SKM-1 (cell line): ENCODE measurements around the gene SDCBP2.

Experiments
- DNase-seq: peaks from one replicate; lab custom pipeline; 2025; ENCODE audit not compliant: unreplicated experiment; lab: John Stamatoyannopoulos, UW

Gene SDCBP2

DNA sequence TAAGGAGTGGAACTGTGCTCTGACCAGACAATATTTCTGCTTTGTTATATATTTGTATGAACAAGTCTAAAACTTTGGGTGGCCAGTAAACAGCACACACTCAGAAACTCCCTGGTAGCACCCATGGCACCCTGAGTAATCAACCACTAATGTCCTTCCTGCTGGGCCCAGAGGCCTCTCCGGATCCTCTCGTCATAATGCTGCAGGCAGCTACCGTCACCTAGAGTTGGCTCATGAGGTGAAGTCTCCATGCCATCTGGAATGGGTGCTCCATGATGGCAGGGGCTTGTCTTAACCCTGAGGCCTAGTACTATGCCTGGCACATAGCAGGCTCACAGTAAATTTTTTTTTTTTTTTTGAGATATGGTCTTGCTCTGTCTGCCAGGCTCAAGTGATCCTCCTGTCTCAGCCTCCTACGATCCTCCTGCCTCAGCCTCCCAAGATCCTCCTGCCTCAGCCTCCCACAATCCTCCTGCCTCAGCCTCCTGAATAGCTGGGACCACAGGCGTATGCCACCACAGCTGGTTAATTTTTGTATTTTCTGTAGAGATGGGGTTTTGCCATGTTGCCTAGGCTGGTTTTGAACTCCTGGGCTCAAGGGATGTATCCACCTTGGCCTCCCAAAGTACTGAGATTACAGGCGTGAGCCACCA, 3.0 kb upstream of the SDCBP2 start:
- no peak for DNase-seq

GRCh38 chr20:1331101-1331500, 2.2 kb upstream of the SDCBP2 start:
- DNase-seq: no peak

DNA sequence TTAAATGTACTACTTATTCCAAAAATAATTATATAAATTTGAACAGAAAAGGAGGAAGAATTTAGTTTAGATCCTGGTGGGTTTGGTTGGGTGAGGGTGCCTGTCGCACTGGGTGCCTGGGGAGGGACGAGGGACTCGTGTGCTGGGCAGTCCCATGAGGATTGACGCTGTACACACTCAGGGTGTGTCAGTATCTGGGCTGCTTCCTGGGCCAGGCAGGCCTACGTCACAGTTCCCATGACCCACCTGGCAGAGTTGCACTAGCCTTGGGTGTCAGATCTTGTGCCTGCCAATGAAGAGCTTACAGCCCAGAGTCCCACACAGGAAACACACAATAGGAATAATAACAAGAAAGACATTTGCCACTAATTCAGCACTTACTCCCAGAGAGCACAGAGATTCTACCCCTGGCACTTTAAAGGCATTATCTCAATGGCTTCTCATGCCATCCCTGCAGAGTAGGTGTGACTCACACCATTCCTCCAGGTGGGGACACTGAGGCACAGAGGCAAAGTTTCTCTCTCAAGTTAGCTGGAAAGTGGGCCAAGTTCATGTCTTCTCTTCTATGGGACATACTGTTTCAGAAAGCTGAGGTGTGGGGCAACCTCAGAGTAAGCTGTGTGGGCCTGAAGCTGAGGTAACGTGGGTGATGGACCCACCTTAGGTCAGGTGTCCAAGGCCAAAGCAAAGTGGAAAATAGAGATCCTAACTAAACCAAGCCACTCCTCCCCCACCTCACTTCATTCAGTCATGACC, 1.3 kb upstream of the SDCBP2 start:
- DNase-seq: no peak

GRCh38 chr20:1327827-1328679, 886 bp downstream of the SDCBP2 start:
- no peak for DNase-seq

GRCh38 chr20:1327241-1327653, 1.7 kb downstream of the SDCBP2 start:
- no peak for DNase-seq

DNA sequence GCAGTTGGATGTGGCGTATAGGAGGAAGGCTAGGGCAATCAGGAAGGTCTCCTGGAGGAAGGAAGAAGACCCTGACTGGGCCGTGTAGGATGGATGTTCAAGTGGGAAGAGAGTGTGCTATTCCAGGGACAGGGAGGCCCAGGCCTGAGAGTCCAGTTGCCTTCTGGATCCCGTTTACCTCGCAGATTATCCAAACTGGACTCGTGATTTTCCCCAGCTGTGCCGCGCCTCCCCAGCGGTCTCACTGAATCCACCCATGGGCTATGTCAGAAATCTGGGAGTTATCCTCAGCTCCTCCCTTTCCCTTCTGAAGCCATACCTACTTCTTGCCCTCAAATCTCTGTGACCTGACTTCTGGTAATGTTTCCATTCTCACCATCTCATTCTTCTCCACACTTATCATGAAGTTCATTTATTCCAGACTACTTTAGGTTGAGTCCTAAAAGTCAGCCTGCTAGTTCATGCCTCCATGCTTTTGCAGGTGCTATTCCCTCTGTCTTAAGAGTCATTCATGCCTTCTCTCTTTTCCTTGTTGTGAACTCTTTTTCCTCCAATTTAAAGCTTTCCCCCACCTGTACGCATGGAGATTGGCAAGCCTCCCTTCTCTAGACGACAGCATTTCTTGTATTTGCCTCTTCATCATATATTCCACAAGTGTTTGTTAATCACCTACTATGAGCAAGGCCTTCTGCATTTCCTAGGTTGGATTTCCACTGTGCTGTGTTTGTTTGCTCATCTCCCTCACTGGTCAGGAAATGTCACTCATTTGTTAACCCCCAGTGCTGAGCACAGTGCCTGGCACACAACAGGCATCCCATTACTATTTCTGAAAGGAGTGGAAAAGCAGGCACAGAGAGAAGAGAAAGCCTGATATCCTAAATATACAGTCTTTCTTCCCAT, 2.7 kb downstream of the SDCBP2 start:
- no peak for DNase-seq

- DNase-seq: peak; percentile 42
Measured at GRCh38 chr20:1325173-1326030, 3.5 kb downstream of the SDCBP2 start.

- DNase-seq: no peak
Measured at GRCh38 chr20:1324598-1325172, 4.3 kb downstream of the SDCBP2 start.

GRCh38 chr20:1323830-1324597, 4.9 kb downstream of the SDCBP2 start:
- DNase-seq: no peak

GRCh38 chr20:1323256-1323655, 5.7 kb downstream of the SDCBP2 start:
- DNase-seq: no peak

DNA sequence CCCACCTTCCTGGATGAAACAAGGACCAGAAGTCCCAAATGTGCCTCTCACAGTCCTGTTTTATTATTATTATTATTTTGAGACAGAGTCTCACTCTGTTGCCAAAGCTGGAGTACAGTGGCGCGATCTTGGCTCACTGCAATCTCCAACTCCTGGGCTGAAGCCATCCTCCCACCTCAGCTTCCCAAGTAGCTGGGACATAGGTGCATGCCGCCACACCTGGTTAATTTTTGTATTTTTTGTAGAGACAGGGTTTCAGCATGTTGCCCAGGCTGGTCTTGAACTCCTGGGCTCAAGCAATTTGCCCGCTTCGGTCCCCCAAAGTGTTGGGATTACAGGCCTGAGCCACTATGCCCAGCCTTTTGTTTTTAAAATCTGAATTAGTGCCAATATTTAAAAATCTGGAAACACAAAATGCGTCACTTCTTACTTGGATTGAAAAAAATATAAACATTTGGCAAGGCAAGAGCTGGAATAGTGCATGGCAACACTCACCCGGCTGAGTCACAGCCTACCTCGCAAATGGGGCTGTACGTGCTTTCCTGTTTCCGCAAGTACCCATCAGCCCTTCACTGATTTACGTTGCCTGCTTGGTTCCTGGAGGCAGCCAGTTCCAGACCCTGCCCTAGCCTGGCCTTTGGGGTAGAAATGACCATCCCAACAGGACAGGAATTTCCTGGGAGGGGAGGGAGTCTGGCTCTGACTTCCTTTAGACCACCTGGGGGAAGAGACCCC, 6.3 kb downstream of the SDCBP2 start:
- no peak for DNase-seq

DNA sequence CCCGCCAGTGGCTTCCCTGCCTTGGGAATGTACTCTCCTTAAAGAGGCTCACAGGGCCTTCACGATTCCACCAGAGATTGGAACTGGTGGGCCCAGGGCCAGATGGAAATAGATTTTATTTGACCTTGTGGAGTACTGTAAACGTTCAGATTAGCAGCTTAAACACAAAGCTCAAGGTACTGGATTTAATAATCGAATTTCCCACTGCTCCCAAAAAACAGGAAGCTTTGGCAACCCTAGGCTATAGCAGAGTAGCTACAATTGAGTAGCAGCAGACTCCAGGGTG, 7.3 kb downstream of the SDCBP2 start:
- DNase-seq: no peak

DNA sequence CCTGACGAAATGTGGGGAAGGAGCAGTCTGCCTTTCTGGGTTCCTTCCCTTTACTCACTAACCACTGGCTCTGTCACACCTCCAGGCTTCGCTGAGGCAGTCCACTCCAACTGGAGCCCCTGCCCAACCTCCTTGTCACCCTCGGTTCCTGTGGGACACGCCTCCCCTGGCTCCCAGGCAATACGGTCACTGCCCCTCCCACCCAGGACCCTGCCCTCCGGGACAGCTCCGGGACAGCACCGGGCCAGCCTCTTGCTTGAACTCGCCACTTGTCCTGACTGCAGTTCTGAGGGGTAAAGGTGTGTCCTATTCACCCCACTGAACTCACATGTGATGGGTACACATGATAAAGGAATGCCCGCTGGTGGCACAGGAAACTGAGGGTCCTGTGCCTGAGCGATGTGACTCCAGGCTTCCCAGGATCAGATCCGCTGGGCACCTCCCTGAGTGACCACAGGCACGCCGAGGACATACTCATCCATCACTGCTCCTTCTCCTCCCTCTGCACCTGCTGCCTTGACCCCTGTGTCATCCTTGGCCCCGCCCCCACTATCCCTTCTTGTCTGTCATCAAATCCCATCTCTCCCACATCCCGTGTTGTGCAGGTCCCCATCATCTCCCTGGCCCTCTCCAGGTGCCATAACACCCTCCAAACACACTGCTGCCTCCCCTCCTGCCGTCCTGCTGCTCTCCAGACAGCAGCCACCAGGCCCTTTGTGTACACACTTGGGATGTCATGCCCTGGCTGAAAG, 7.9 kb downstream of the SDCBP2 start:
- no peak for DNase-seq

- DNase-seq: no peak
Measured at GRCh38 chr20:1320016-1320415, 8.9 kb downstream of the SDCBP2 start.

DNA sequence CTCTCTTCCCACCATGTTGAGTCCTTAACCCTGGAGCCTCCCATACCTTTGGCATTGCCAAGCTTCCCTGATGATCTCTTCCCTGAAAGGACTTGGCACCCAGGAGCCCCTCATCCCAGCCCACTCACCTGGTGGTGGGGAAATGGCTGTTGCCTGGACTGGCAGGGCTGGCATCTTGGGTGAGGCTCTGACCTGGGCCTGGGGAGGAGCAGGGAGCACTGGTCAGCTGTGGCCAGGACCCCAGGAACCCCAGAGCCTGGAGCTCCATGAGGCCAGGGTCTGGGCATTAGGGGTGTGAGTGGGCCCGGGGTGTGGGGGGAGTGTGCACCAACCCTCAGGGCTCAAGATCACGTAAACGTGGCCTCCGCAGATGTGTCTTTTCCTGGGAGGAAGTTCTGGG, 9.5 kb downstream of the SDCBP2 start:
- DNase-seq: no peak

GRCh38 chr20:1319051-1319450, 9.9 kb downstream of the SDCBP2 start:
- no peak for DNase-seq

DNA sequence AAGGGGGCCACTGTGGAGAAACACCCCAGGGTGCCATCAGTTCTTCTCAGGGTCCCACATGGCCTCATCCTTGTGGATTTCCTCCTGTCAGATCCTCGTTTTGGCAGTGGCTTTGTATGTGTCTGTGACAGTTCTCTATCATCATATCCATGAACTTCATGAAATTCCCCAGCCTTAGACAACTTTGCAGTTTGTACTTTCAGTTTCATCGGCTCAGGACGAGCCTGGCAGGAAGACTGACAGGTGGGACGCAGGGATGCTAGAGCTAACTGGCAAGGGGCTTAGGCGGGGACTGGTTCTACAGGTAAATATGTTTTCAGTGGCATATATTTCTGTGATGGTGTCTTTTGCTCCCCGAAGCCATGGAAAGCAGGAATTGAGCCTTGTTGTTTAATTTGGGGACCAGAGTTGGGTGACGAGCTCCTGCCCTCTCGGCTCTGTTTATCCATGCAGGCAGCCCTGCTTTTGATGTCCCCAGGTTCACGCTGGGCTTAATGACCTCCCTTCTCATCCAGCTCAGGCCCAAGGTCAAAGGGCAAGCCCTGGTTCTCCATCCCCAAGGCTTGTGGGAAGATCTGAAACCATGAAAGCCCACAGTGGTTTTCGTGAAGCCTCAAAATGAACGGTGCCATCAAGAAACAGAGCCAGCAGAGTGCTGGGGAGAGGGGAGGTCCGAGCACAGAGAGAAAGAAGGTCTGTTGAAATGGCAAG, 11.2 kb downstream of the SDCBP2 start:
- DNase-seq: no peak
